PC-9 (cell line): Measurements from ENCODE around the gene IFT20. TPM values are rescaled to one million over a fixed set of nuclear protein-coding genes. Genes with fewer than 3 reads are reported as not detected.

Experiments
- BruUV-seq: library from RNA; stranded (reverse); fragments of 400-500 nt; replicated peaks from 2 replicates; lab custom pipeline; 2021; lab: Mats Ljungman, UMichigan
- CTCF ChIA-PET: fragments of 300-600 bp; sonication (Branson Sonifier 250); formaldehyde crosslinking; loops from one replicate; lab custom pipeline; 2022; ENCODE audit warnings: antibody characterized with exemption; lab: Charles Lee
- POLR2A ChIA-PET: fragments of 300-600 bp; sonication (Branson Sonifier 250); formaldehyde crosslinking; loops from one replicate; lab custom pipeline; 2022; ENCODE audit warnings: antibody characterized with exemption; ENCODE audit not compliant: unreplicated experiment; lab: Charles Lee
- DNase-seq, 2 experiments: peaks; one replicate each; pipeline versions ENCODE4 v3.0.0 to v3.0.0-alpha.2; 2015 to 2022; ENCODE audit warnings: mixed read lengths in 1 of 2
- H2AFZ ChIP-seq: fragments of 200-600 bp; sonication (generic); 2 replicates; pipeline ENCODE4 v1.8.1; 2017; ENCODE audit warnings: antibody characterized with exemption
- H3F3A ChIP-seq: fragments of 200-600 bp; sonication (generic); 2 replicates; pipeline ENCODE4 v1.8.1; 2017; ENCODE audit warnings: antibody characterized with exemption, mild to moderate bottlenecking, low read depth; ENCODE audit not compliant: insufficient read depth
- H3K27ac ChIP-seq: fragments of 200-600 bp; sonication (generic); 2 replicates; pipeline ENCODE4 v1.6.1; 2016; ENCODE audit warnings: mixed run types
- H3K27me3 ChIP-seq: fragments of 200-600 bp; sonication (generic); 2 replicates; pipeline ENCODE4 v1.6.1; 2016; ENCODE audit warnings: low read depth, mixed run types; ENCODE audit not compliant: insufficient read depth
- H3K36me3 ChIP-seq: fragments of 200-600 bp; sonication (generic); 2 replicates; pipeline ENCODE4 v1.6.1; 2016; ENCODE audit warnings: low read depth, mixed run types
- H3K4me1 ChIP-seq: fragments of 200-600 bp; sonication (generic); replicated peaks from 2 replicates; pipeline ENCODE4 v1.6.1; 2016; ENCODE audit warnings: mixed run types; ENCODE audit not compliant: insufficient read depth
- H3K4me2 ChIP-seq: fragments of 200-600 bp; sonication (generic); 2 replicates; pipeline ENCODE4 v1.6.1; 2017; ENCODE audit warnings: mixed run types
- H3K4me3 ChIP-seq: fragments of 200-600 bp; sonication (generic); 2 replicates; pipeline ENCODE4 v1.6.1; 2016; ENCODE audit warnings: mixed run types
- H3K79me2 ChIP-seq: fragments of 200-600 bp; sonication (generic); 2 replicates; pipeline ENCODE4 v1.6.1; 2017; ENCODE audit warnings: low read depth, mixed run types
- H3K9me2 ChIP-seq: fragments of 200-600 bp; sonication (generic); 2 replicates; pipeline ENCODE4 v1.8.1; 2017; ENCODE audit warnings: mild to moderate bottlenecking; ENCODE audit not compliant: insufficient read depth
- H3K9me3 ChIP-seq: fragments of 200-600 bp; sonication (generic); 2 replicates; pipeline ENCODE4 v1.8.1; 2016; ENCODE audit warnings: low read depth; ENCODE audit not compliant: insufficient read depth
- H4K20me1 ChIP-seq: fragments of 200-600 bp; sonication (generic); 2 replicates; pipeline ENCODE4 v1.8.1; 2017; ENCODE audit not compliant: insufficient read depth
- CTCF ChIP-seq: fragments of 200-600 bp; sonication (generic); conservative IDR thresholded peaks from 2 replicates; pipeline ENCODE4 v1.6.1; 2017; ENCODE audit warnings: mixed run types, antibody characterized with exemption, mild to moderate bottlenecking, moderate library complexity
- EZH2 ChIP-seq: fragments of 200-600 bp; sonication (generic); IDR thresholded peaks from 2 replicates; pipeline ENCODE4 v1.8.0; 2017; ENCODE audit warnings: antibody characterized with exemption, low read depth
- intact Hi-C: fragments of 100-400 bp; cut with micrococcal nuclease; formaldehyde crosslinking; loops from one replicate; pipeline ENCODE4 v1.10.0; 2022; ENCODE audit not compliant: unreplicated experiment
- total RNA-seq: library from RNA; stranded (reverse); gene quantifications from 2 replicates; pipeline ENCODE4 v1.2.3, GENCODE V29; 2021

IFT20 gene
- total RNA-seq, 1 experiment from 2014 or later: 42.3 TPM

GRCh38 chr17:28334666-28335200 is 539 bp downstream of the IFT20 start:
- DNase-seq: no peak
- Histone ChIP-seq H3K27ac (no peak overlapping the region), H3K27me3 (no peaks in the 10 kb centered on the region), H3K36me3 (0 out of 2 replicates have a peak, but pooled peaks cover 4% of the 10 kb centered on the region), H2AFZ (peak overlapping the region; percentile 92), H3K4me2 (peak overlapping the region; percentile 100), H4K20me1 (peaks cover 16% of the 10 kb centered on the region), H3K4me3 (peak overlapping the region; percentile 87), H3F3A (peaks cover 12% of the 10 kb centered on the region; the same call in 1 of the 2 replicates), H3K79me2 (peaks cover 45% of the 10 kb centered on the region), H3K4me1 (peaks cover 22% of the 10 kb centered on the region), H3K9me3 (no peaks in the 10 kb centered on the region), H3K9me2 (no peaks in the 10 kb centered on the region)
- intact Hi-C loops: loop anchor here (5.0 kb wide), 4 partner anchors 57 to 292 kb away; partner anchors contain the start of genes NLK and SLC46A1
- BruUV-seq: no TSS peak
- ChIA-PET POLR2A (interaction anchor here (0.6 to 2.2 kb wide), 8 partner anchors 9 to 74 kb away, joined by 4 to 42 read pairs (median 8); partner anchors contain the start of gene POLDIP2), CTCF (no interaction called here)
- TF ChIP-seq CTCF: no peak
- TF ChIP-seq EZH2: no peak

GRCh38 chr17:28334171-28334570 is 1.1 kb downstream of the IFT20 start:
- Histone ChIP-seq H2AFZ (no peak overlapping the region), H3K27ac (no peak overlapping the region), H3K9me2 (no peaks in the 10 kb centered on the region), H3K4me1 (peaks cover 22% of the 10 kb centered on the region), H3K4me3 (peak overlapping the region; percentile 87), H4K20me1 (peaks cover 16% of the 10 kb centered on the region), H3K79me2 (peaks cover 45% of the 10 kb centered on the region), H3K9me3 (no peaks in the 10 kb centered on the region), H3F3A (peaks cover 12% of the 10 kb centered on the region; the same call in 1 of the 2 replicates), H3K27me3 (no peaks in the 10 kb centered on the region), H3K4me2 (peak overlapping the region; percentile 100), H3K36me3 (0 out of 2 replicates have a peak, but pooled peaks cover 7% of the 10 kb centered on the region)
- TF ChIP-seq CTCF (no peak), EZH2 (no peak)
- intact Hi-C loops: no loop called here
- BruUV-seq: TSS peak; percentile 16
- CTCF ChIA-PET: no interaction called here
- no peak for DNase-seq
- POLR2A ChIA-PET: interaction anchor here (0.7 kb wide), 1 partner anchor 8 kb away, joined by 4 read pairs; no protein-coding TSS in a partner anchor

GRCh38 chr17:28333083-28333746 is 2.1 kb downstream of the IFT20 start:
- CTCF ChIA-PET: no interaction called here

More at GRCh38 chr17:28333083-28333746, 2.1 kb downstream of the IFT20 start:
- Histone ChIP-seq H2AFZ (no peak overlapping the region), H3K4me1 (peaks cover 32% of the 10 kb centered on the region), H3K4me3 (no peak overlapping the region), H3F3A (peaks cover 12% of the 10 kb centered on the region; the same call in 1 of the 2 replicates), H3K27ac (no peak overlapping the region), H4K20me1 (peaks cover 12% of the 10 kb centered on the region), H3K79me2 (peaks cover 40% of the 10 kb centered on the region), H3K4me2 (peak overlapping the region; percentile 100; the same call in 1 of the 2 replicates), H3K9me3 (no peaks in the 10 kb centered on the region), H3K36me3 (0 out of 2 replicates have a peak, but pooled peaks cover 9% of the 10 kb centered on the region), H3K9me2 (no peaks in the 10 kb centered on the region), H3K27me3 (no peaks in the 10 kb centered on the region)
- DNase-seq: no peak
- POLR2A ChIA-PET: no interaction called here
- BruUV-seq: no TSS peak
- no peak for TF ChIP-seq CTCF
- no peak for TF ChIP-seq EZH2
- intact Hi-C loops: no loop called here
